ENCODE results near the gene SEC16A.

The SEC16A gene

DNA sequence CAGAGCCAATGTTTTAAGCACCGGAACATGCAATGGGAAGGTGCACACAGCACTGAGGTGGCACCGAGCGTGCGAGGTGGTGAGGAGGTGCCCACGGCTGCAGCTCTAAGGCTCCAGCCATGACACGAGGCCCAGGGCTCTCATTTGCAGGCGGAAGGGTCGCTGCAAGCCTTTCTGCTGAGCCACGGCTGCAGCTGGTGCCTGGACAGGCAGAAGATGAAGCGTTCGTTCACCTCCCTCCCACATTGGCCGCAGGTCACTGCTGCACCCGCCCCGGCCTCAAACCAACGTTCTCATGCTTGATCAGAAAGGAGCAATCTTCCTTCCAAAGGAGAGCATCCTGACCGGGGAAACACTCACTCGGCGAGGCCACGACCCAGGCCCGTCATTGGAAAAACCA lies 38.7 kb downstream of the SEC16A start:
- H3K27ac ChIP-seq (ENCODE audit: insufficient read depth, low read depth, low read length, poor library complexity, severe bottlenecking): no peak overlapping the region
- no peak overlapping the region for H3K4me3 ChIP-seq (ENCODE audit: insufficient read depth, low read depth, low read length)
- H3K27me3 ChIP-seq (ENCODE audit: control insufficient read depth, insufficient read depth, low read length, poor library complexity, severe bottlenecking): no peaks in the 10 kb centered on the region
- H3K36me3 ChIP-seq (ENCODE audit: control insufficient read depth, insufficient read depth, low read length): peaks cover 29% of the 10 kb centered on the region
- 97% methylated on average over 20 of the region's 20 CpGs for WGBS, 2 experiments
- H3K9me3 ChIP-seq (ENCODE audit: control insufficient read depth, low read length): no peaks in the 10 kb centered on the region
- no peaks in the 10 kb centered on the region for H3K4me1 ChIP-seq (ENCODE audit: control insufficient read depth, insufficient read depth, low read length)

DNA sequence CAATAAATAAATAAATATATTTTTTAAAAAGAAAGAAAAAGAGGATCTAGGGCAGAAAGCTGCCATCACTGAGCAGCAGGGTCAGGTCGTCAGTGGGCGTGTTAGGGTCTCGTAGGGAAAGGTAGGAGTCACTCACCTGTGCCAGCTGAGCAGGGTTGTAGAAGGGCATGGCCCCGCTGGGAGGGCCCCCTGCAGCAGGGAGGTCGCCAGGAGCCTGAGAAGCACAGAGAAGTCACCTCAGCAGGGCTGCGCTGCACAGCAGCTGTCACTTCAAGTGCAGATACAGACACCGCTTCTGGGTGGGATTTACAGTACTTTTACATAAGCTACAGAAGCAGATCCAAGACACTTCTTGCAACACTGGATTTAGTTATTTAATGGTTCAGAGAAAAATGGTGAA lies 39.2 kb downstream of the SEC16A start:
- Histone ChIP-seq H3K27me3 (ENCODE audit: control insufficient read depth, insufficient read depth, low read length, poor library complexity, severe bottlenecking) (no peaks in the 10 kb centered on the region), H3K36me3 (ENCODE audit: control insufficient read depth, insufficient read depth, low read length) (peaks cover 29% of the 10 kb centered on the region), H3K27ac (ENCODE audit: insufficient read depth, low read depth, low read length, poor library complexity, severe bottlenecking) (no peak overlapping the region), H3K4me1 (ENCODE audit: control insufficient read depth, insufficient read depth, low read length) (no peaks in the 10 kb centered on the region), H3K4me3 (ENCODE audit: insufficient read depth, low read depth, low read length) (no peak overlapping the region), H3K9me3 (ENCODE audit: control insufficient read depth, low read length) (no peaks in the 10 kb centered on the region)
- WGBS, 2 experiments: 95% methylated on average over 7 of the region's 7 CpGs

DNA sequence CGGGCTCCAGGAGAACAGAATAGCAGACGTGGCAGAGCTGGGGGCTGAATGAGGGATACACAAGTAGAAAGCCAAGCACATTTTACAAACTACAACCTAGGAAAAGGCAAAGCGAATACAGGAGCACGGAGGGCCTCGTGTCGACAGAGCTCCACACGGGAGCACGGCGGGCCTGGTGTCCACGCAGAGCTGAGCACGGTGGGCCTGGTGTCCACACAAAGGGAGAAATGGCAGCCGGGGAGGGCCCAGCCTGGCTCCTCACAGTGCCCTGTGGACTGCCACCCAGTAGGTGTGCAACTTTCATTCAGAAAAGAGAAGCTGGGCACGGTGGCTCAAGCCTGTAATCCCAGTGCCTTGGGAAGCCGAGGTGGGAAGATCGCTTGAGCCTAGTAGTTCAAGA lies 39.8 kb downstream of the SEC16A start:
- peaks cover 29% of the 10 kb centered on the region for H3K36me3 ChIP-seq (ENCODE audit: control insufficient read depth, insufficient read depth, low read length)

DNA sequence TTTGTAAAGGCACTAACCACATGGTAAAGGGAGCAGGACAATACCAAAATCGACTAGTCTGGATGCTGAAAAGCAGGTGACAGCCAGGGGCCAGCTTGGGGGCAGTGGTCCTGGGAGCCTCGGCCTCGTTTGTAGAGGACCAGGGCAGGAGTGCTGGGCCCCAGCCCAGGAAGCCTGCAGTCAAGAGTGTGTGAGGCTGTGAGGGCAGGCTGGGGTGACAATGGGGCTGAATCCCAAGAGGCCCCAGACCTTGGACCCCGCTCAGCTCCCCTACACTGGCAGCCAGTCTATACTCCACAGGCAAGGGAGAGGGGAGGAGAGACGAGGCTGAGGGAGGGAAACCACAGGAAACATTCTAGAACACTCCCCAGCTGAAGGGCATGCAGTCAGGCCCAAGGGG lies 40.6 kb downstream of the SEC16A start:
- H3K27me3 ChIP-seq (ENCODE audit: control insufficient read depth, insufficient read depth, low read length, poor library complexity, severe bottlenecking): no peaks in the 10 kb centered on the region
- peaks cover 8% of the 10 kb centered on the region for H3K4me1 ChIP-seq (ENCODE audit: control insufficient read depth, insufficient read depth, low read length)
- H3K4me3 ChIP-seq (ENCODE audit: insufficient read depth, low read depth, low read length): no peak overlapping the region
- peaks cover 23% of the 10 kb centered on the region for H3K36me3 ChIP-seq (ENCODE audit: control insufficient read depth, insufficient read depth, low read length)
- no peak overlapping the region for H3K27ac ChIP-seq (ENCODE audit: insufficient read depth, low read depth, low read length, poor library complexity, severe bottlenecking)
- H3K9me3 ChIP-seq (ENCODE audit: control insufficient read depth, low read length): no peaks in the 10 kb centered on the region
- WGBS, 2 experiments: 90 to 96% methylated on average over 5 of the region's 5 CpGs

More for the DNA sequence above, 39.8 kb downstream of the SEC16A start:
- Histone ChIP-seq H3K9me3 (ENCODE audit: control insufficient read depth, low read length) (no peaks in the 10 kb centered on the region), H3K4me3 (ENCODE audit: insufficient read depth, low read depth, low read length) (no peak overlapping the region), H3K4me1 (ENCODE audit: control insufficient read depth, insufficient read depth, low read length) (peaks cover 1% of the 10 kb centered on the region), H3K27me3 (ENCODE audit: control insufficient read depth, insufficient read depth, low read length, poor library complexity, severe bottlenecking) (no peaks in the 10 kb centered on the region), H3K27ac (ENCODE audit: insufficient read depth, low read depth, low read length, poor library complexity, severe bottlenecking) (no peak overlapping the region)
- 92 to 95% methylated on average over 15 of the region's 15 CpGs for WGBS, 2 experiments

DNA sequence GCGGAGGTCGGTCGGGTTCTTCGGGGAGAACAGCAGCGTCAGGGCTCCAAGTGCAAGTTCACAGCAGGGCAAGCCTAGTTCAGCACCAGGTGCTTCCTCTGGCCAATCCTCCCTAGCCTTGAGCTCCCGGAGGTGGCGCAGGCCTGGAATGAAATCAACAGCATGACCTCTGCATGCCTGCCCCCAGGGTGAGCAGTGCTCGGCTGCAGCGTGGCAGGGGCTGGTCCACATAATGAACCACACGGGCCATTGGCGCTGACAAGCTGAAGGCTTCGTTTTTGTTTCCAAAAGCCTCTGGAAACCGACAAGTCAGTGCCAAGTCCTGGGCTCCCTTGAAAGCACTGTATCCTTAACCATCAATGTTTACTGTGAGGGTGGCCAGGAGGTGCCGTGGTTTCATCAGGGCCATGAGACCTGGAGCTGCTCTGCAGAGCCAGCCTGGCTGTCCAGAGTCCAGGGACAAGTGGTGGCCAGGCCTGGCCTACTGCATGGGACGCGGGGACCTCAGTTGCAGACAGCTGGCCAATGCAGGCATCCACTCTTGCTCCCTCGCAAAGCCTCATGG lies 41.1 kb downstream of the SEC16A start:
- Histone ChIP-seq H3K36me3 (ENCODE audit: control insufficient read depth, insufficient read depth, low read length) (peaks cover 18% of the 10 kb centered on the region), H3K4me3 (ENCODE audit: insufficient read depth, low read depth, low read length) (no peak overlapping the region), H3K4me1 (ENCODE audit: control insufficient read depth, insufficient read depth, low read length) (peaks cover 8% of the 10 kb centered on the region), H3K27ac (ENCODE audit: insufficient read depth, low read depth, low read length, poor library complexity, severe bottlenecking) (no peak overlapping the region), H3K27me3 (ENCODE audit: control insufficient read depth, insufficient read depth, low read length, poor library complexity, severe bottlenecking) (no peaks in the 10 kb centered on the region), H3K9me3 (ENCODE audit: control insufficient read depth, low read length) (no peaks in the 10 kb centered on the region)
- WGBS, 2 experiments: 95 to 96% methylated on average over 17 of the region's 17 CpGs

DNA sequence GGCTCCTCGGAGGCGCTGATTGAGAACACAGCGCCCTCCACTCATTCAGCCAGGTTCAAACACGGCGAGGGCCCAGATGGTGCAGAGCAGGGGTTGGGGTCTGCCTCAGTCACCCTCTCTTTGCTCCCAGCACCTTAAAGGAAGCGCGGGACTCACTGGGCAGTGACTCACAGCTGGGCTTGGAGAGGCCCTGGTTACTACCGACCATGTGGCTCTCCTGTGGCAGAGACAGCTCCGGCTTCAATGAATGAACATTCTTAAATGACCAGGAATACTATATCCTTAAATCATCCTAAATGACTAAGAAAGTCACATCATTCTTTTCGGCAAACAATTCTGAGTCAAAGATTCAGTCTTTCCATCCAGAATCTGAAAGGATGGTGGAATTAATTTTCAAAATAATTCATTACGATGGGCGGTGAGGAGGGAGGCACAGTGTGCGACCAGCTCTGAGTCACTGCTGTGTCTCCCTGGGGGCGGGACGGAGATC lies 41.6 kb downstream of the SEC16A start:
- Histone ChIP-seq H3K4me1 (ENCODE audit: control insufficient read depth, insufficient read depth, low read length) (peaks cover 8% of the 10 kb centered on the region), H3K36me3 (ENCODE audit: control insufficient read depth, insufficient read depth, low read length) (peaks cover 15% of the 10 kb centered on the region)
- WGBS, 2 experiments: 97% methylated on average over 15 of the region's 15 CpGs

DNA sequence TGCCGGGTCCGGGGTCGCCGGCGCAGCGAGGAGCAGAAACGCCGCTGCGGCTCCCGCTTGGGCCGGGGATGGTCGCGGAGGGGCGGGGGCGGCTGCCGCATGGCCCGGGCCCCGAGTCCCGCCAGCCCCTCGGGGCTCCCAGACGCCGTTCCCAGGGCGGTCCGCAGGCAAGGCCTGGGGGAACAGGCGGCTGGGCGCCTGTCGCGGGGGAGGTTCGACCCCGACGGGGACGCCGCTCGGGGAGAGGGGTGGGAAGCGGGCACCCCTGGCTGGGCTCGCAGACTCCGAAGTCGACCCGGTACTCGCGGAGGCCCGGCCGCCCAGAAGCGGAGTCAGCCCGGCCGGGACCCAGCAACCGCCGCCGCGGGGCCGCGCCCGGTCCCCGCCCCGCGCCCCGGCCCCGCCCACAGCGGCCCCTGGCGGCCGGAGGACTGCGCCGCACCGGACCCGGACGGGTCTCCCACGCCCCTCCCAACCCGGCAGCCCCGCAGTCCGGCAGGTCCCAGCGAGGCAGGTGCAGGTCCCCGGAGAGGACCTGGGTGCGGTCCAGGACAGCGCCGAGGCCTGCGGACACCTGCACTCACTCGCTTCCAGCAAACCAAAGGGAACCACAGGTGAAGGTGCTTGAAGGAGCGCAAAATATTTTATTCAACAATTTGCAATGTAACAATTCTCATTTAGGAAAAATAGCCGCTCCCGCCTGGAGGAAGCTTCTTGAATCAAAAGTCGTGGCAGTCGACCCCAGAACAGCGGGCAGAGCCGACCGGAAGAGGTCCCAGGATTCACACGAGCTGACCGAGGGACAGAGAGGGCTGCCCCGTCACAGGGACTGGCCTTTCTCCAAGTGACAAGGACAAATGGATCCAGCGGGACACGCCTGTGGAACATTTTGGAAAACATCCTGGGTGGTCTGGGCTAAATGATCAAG lies 43.1 kb downstream of the SEC16A start, which contains the start of gene INPP5E:
TSS of gene INPP5E (minus strand) at position 365 of the 928 bp plus-strand sequence. CDS start 426 bp downstream, outside the sequence.
- Histone ChIP-seq H3K27ac (ENCODE audit: insufficient read depth, low read depth, low read length, poor library complexity, severe bottlenecking) (peak within 1 kb of the TSS; percentile 55), H3K9me3 (ENCODE audit: control insufficient read depth, low read length) (no peaks in the 10 kb centered on the region), H3K27me3 (ENCODE audit: control insufficient read depth, insufficient read depth, low read length, poor library complexity, severe bottlenecking) (no peaks in the 10 kb centered on the region), H3K4me3 (ENCODE audit: insufficient read depth, low read depth, low read length) (peak within 1 kb of the TSS; percentile 86), H3K36me3 (ENCODE audit: control insufficient read depth, insufficient read depth, low read length) (peaks cover 9% of the 10 kb centered on the region), H3K4me1 (ENCODE audit: control insufficient read depth, insufficient read depth, low read length) (peaks cover 8% of the 10 kb centered on the region)
- WGBS, 2 experiments: 13% methylated on average over 90 of the region's 90 CpGs

More for the DNA sequence above, 41.6 kb downstream of the SEC16A start:
- no peaks in the 10 kb centered on the region for H3K9me3 ChIP-seq (ENCODE audit: control insufficient read depth, low read length)
- H3K4me3 ChIP-seq (ENCODE audit: insufficient read depth, low read depth, low read length): no peak overlapping the region
- H3K27me3 ChIP-seq (ENCODE audit: control insufficient read depth, insufficient read depth, low read length, poor library complexity, severe bottlenecking): no peaks in the 10 kb centered on the region
- no peak overlapping the region for H3K27ac ChIP-seq (ENCODE audit: insufficient read depth, low read depth, low read length, poor library complexity, severe bottlenecking)

DNA sequence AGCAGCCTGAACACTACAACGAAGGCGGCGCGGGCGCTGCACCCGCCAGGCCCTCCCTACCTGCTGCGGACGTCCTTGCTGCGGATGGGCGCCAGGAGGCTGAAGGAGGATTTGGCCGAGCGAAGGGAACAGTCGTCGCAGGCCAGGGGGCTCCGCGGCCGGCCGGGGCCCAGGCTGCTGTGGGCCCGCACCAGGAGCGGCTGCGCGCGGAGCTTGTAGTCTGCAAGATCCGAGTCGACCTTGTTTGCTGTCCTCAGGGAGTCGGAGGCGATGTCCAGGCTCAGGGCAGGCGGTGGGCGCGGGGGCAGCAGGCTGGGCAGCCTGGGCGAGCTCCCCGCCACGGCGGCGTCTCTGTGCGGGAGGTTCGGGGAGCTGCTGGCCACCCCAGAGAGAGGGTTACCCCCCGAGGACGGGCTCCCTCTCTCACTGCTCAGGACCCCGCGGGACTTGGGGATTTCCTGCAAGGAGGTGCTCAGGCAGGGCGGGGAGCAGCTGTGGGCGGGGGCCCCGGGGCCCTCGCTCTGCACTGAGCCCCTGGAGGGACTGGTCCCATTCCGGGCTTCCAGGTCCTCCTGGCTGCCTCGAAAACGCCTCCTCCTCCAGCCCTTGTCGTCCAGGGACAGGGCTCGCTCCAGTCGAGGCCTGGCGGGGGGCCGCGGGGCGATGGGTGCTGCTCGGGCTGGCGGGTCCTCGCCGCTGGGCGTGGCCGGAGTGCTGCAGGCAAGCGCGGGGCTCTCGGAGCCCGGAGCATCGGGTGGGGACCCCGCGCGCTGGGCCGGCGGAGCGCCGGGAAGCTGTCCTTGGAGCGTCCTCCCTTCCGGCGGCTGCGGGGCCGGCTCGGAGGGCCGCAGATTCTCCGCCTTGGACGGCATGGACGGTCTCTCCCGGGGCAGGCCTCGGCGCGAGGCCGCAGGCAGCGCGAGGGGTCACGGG lies 44.0 kb downstream of the SEC16A start:
- no peaks in the 10 kb centered on the region for H3K27me3 ChIP-seq (ENCODE audit: control insufficient read depth, insufficient read depth, low read length, poor library complexity, severe bottlenecking)
- H3K4me3 ChIP-seq (ENCODE audit: insufficient read depth, low read depth, low read length): peak overlapping the region; percentile 86
- H3K27ac ChIP-seq (ENCODE audit: insufficient read depth, low read depth, low read length, poor library complexity, severe bottlenecking): no peak overlapping the region
- H3K36me3 ChIP-seq (ENCODE audit: control insufficient read depth, insufficient read depth, low read length): no peaks in the 10 kb centered on the region
- WGBS, 2 experiments: 1% methylated on average over 91 of the region's 91 CpGs
- peaks cover 8% of the 10 kb centered on the region for H3K4me1 ChIP-seq (ENCODE audit: control insufficient read depth, insufficient read depth, low read length)
- H3K9me3 ChIP-seq (ENCODE audit: control insufficient read depth, low read length): no peaks in the 10 kb centered on the region

DNA sequence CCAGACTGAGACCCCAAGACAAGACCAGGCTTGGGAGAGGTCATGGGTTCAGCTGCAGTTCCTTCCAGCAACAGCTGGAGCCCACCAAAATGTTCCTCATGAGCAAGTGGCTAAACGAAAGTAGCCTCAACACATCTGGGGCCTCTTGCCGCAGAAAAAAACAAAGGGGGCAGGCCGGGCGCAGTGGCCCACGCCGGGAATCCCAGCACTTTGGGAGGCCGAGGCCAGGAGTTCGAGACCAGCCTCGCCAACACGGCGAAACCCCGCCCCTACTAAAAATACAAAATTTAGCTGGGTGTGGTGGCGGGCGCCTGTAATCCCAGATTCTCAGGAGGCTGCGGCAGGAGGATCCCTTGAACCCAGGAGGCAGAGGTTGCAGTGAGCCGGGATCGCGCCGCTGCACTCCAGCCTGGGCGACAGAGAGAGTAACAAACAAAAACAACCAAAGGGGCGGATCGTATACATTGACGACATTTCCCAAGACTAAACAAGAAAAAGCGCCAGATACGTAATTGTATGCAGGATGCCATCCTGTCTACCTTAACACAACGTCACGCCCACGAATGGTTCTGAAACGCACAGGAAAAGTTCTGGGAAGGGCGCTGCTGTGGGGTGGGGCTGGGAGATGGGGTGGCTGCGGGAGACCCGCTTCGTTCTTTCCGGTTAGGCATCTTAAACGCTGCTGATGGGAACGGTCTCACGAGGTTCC lies 44.8 kb downstream of the SEC16A start:
- Histone ChIP-seq H3K27ac (ENCODE audit: insufficient read depth, low read depth, low read length, poor library complexity, severe bottlenecking) (no peak overlapping the region), H3K36me3 (ENCODE audit: control insufficient read depth, insufficient read depth, low read length) (no peaks in the 10 kb centered on the region), H3K4me1 (ENCODE audit: control insufficient read depth, insufficient read depth, low read length) (peaks cover 8% of the 10 kb centered on the region), H3K27me3 (ENCODE audit: control insufficient read depth, insufficient read depth, low read length, poor library complexity, severe bottlenecking) (no peaks in the 10 kb centered on the region), H3K4me3 (ENCODE audit: insufficient read depth, low read depth, low read length) (peak overlapping the region; percentile 86), H3K9me3 (ENCODE audit: control insufficient read depth, low read length) (no peaks in the 10 kb centered on the region)
- 60 to 62% methylated on average over 37 of the region's 37 CpGs for WGBS, 2 experiments
